Ectodermal cell (in vitro differentiated cells): ENCODE data around the gene RBM27.

ENCODE experiments used
- H3K27ac ChIP-seq: 2 replicates; pipeline ENCODE4 v1.7.0; 2013; ENCODE audit warnings: mild to moderate bottlenecking, low read depth, low read length; ENCODE audit not compliant: insufficient read depth, poor library complexity, severe bottlenecking
- H3K27me3 ChIP-seq: 2 replicates; pipeline ENCODE4 v1.7.0; 2013; ENCODE audit warnings: mild to moderate bottlenecking, low read length; ENCODE audit not compliant: insufficient read depth, control insufficient read depth, poor library complexity, severe bottlenecking
- H3K36me3 ChIP-seq: one replicate; pipeline ENCODE4 v1.7.0; 2013; ENCODE audit warnings: low read length; ENCODE audit not compliant: control insufficient read depth, insufficient read depth
- H3K4me1 ChIP-seq: one replicate; pipeline ENCODE4 v1.7.0; 2013; ENCODE audit warnings: low read length; ENCODE audit not compliant: control insufficient read depth, insufficient read depth
- H3K4me3 ChIP-seq: 2 replicates; pipeline ENCODE4 v1.7.0; 2013; ENCODE audit warnings: low read depth, low read length, control low read depth; ENCODE audit not compliant: insufficient read depth
- H3K9me3 ChIP-seq: 2 replicates; pipeline ENCODE4 v1.7.0; 2013; ENCODE audit warnings: mild to moderate bottlenecking, low read length, moderate library complexity; ENCODE audit not compliant: control insufficient read depth
- WGBS, 2 experiments: methylation state at CpG; one replicate each; pipeline ENCODE4 v1.1.7; 2013; ENCODE audit warnings: missing lambda C conversion rate in 2 of 2; 5-methylcytosine and 5-hydroxymethylcytosine counted together

The RBM27 gene

DNA sequence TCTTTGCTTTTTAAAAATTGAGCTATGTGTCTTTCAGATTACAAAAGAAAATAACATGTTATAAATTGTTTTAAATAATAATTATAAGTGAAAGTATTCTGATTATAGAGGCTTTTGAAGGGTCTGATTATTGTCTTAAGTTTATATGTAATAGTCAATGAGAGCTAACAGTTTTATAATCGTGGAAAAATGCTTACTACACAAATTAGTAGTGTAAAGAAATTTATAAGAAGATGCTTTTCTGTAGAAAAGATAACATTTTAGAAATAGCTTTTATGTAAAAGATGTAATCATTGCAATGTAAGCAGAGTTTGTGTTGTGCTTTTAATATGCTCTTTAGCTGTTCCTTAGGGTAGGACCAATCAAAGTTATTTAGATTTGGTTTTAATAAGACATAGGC is 18.6 kb downstream of the RBM27 start:
- H3K27me3 ChIP-seq: no peaks in the 10 kb centered on the region
- H3K36me3 ChIP-seq: peaks cover 8% of the 10 kb centered on the region
- H3K27ac ChIP-seq: no peak overlapping the region
- 86 to 100% methylated on average over 1 of the region's 1 CpG for WGBS, 2 experiments
- no peaks in the 10 kb centered on the region for H3K9me3 ChIP-seq
- no peak overlapping the region for H3K4me3 ChIP-seq
- H3K4me1 ChIP-seq: no peaks in the 10 kb centered on the region

DNA sequence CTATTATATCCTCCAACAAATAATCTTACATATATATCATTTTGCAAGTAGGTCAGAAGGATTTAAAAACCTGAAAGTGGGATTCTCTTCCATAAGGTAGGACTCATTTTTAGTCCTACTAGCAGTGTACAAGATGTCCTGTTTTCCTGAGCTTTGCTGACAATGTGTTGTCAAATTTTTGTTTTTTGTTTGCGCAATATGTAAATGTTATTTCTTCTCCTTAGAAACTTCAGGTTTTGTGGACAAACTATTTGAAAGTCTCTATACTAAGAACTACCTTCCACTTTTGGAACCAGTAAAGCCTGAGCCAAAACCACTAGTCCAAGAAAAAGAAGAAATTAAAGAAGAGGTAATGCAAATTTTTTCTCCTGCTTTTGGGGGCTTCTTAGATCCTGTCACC is 19.8 kb downstream of the RBM27 start:
- Histone ChIP-seq H3K27me3 (no peaks in the 10 kb centered on the region), H3K9me3 (no peaks in the 10 kb centered on the region), H3K4me3 (no peak overlapping the region), H3K36me3 (peaks cover 8% of the 10 kb centered on the region), H3K27ac (no peak overlapping the region), H3K4me1 (no peaks in the 10 kb centered on the region)
- WGBS, 2 experiments: 91% methylated on average over 1 of the region's 1 CpG; no CpG with 5 or more reads in 1 of the 2 experiments

DNA sequence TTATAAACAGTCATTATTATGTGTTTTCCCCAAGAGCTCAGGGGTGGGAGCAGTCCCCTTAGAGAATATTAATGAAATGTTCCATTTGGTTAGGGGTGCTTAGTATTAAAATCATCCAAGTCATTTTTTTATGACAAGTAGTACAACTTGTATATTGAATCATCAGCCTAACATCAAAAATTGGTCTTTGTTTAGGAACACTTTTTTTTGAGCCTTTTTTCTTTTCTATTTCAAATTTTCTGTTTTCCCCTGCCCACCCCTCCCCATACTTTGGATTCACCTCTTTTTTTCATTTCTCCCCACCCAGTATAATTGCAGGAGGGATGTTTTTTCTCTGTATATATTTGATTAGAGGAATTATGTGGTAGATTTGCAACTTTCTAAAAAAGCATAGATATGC is 25.8 kb downstream of the RBM27 start:
- H3K36me3 ChIP-seq: peaks cover 22% of the 10 kb centered on the region
- H3K27me3 ChIP-seq: no peaks in the 10 kb centered on the region
- no peak overlapping the region for H3K27ac ChIP-seq
- H3K4me1 ChIP-seq: no peaks in the 10 kb centered on the region
- no peaks in the 10 kb centered on the region for H3K9me3 ChIP-seq
- no peak overlapping the region for H3K4me3 ChIP-seq

DNA sequence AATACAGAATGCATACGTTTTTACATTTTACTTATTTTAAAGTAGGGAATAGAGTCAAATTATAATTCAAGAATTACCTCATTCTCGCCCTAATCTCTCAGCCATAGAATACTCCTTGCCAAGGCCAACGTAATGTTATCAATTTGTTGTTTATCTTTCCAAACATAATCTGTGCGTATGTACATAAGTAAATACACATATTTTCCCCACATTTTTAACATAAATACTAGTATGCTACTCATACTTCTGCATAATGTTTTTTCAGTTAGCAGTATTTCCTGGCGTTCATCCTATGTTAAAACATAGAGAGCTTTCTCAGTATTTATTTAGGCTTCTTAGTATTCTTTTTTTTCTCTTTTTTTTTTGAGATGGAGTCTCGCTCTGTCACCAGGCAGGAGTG is 28.8 kb downstream of the RBM27 start:
- H3K36me3 ChIP-seq: peaks cover 21% of the 10 kb centered on the region

DNA sequence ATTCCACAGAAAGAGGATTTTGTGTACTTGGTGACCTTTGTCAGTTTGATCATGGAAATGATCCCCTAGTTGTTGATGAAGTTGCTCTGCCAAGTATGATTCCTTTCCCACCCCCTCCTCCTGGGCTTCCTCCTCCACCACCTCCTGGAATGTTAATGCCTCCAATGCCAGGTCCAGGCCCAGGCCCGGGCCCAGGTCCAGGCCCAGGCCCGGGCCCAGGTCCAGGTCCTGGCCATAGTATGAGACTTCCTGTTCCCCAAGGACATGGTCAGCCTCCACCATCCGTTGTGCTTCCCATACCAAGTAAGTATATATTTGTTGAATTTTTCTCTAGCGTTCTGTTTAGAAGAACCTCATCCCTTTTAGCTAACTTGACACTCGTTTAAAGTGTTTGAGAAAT is 30.0 kb downstream of the RBM27 start:
- Histone ChIP-seq H3K27ac (no peak overlapping the region), H3K4me1 (no peaks in the 10 kb centered on the region), H3K36me3 (peaks cover 25% of the 10 kb centered on the region), H3K9me3 (no peaks in the 10 kb centered on the region), H3K27me3 (no peaks in the 10 kb centered on the region), H3K4me3 (no peak overlapping the region)
- WGBS, 2 experiments: 77 to 88% methylated on average over 2 to 3 of the region's 5 CpGs

More for the DNA sequence above, 28.8 kb downstream of the RBM27 start:
- 94 to 95% methylated on average over 4 to 6 of the region's 6 CpGs for whole genome bisulfite sequencing, 2 experiments
- no peak overlapping the region for H3K27ac ChIP-seq
- H3K4me3 ChIP-seq: no peak overlapping the region
- no peaks in the 10 kb centered on the region for H3K9me3 ChIP-seq
- no peaks in the 10 kb centered on the region for H3K4me1 ChIP-seq
- no peaks in the 10 kb centered on the region for H3K27me3 ChIP-seq

DNA sequence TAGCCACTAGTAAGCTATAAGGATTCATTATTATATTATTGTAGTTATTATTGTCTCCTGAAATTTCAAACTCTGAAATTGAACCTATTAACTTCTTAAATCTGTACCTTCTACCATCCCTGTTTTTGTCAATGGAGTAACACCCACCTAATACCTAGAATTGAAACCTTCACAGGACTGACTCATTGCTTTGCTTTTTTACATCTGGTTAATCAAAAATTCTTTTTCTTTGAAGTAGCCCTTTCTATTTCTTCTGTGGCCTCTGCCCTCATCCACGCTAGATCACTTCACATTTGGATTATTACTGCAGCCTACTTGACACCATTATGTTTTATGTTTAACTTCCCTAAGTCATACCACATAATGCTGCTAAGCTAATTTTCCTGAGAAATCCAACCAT is 35.6 kb downstream of the RBM27 start:
- Histone ChIP-seq H3K36me3 (peaks cover 8% of the 10 kb centered on the region), H3K4me1 (no peaks in the 10 kb centered on the region)
- 89 to 96% methylated on average over 1 of the region's 1 CpG for WGBS, 2 experiments

DNA sequence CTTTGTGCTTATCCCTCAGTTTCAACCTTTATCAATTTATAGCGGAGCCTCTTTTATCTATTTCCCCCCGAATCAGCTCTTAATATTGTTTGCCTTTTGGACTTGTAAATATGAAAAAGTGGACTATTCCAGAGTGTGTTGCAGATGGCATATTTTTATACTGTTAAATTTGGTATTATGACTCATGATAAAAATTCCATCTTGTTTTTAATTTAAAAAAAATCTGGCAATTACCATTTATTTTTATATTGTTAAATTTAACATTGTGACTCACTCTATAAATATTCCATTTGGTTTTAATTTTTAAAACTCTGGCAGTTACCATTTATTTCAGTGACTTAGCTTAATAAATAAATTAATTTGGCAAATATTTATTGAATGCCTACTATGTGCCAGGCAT is 37.5 kb downstream of the RBM27 start:
- WGBS, 2 experiments: 94 to 100% methylated on average over 2 of the region's 2 CpGs
- no peak overlapping the region for H3K4me3 ChIP-seq
- no peaks in the 10 kb centered on the region for H3K27me3 ChIP-seq
- H3K36me3 ChIP-seq: peaks cover 8% of the 10 kb centered on the region
- no peaks in the 10 kb centered on the region for H3K9me3 ChIP-seq
- no peak overlapping the region for H3K27ac ChIP-seq
- H3K4me1 ChIP-seq: no peaks in the 10 kb centered on the region

More for the DNA sequence above, 35.6 kb downstream of the RBM27 start:
- Histone ChIP-seq H3K4me3 (no peak overlapping the region), H3K27me3 (no peaks in the 10 kb centered on the region), H3K9me3 (no peaks in the 10 kb centered on the region), H3K27ac (no peak overlapping the region)

DNA sequence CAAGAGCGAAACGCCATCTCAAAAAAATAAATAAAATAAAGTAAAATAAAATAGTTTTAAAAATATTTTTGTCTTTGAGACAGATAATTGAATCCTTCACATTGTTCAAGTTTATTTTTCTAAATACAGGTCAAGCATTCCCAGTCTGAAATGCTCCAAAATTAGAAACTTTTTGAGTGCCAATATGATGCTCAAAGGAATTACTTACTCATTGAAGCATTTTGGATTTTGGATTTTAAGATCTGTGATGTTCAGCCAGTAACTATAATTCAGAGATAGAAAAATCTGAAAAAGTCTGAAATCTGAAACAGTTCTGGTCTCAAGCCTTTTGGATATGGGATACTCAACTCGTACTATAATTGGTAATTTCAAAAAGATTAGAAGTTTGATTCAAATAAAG is 39.8 kb downstream of the RBM27 start:
- 100% methylated on average over 1 to 3 of the region's 3 CpGs for WGBS, 2 experiments
- H3K27ac ChIP-seq: no peak overlapping the region
- H3K36me3 ChIP-seq: no peaks in the 10 kb centered on the region
- H3K4me3 ChIP-seq: no peak overlapping the region
- H3K4me1 ChIP-seq: no peaks in the 10 kb centered on the region
- no peaks in the 10 kb centered on the region for H3K9me3 ChIP-seq
- no peaks in the 10 kb centered on the region for H3K27me3 ChIP-seq

DNA sequence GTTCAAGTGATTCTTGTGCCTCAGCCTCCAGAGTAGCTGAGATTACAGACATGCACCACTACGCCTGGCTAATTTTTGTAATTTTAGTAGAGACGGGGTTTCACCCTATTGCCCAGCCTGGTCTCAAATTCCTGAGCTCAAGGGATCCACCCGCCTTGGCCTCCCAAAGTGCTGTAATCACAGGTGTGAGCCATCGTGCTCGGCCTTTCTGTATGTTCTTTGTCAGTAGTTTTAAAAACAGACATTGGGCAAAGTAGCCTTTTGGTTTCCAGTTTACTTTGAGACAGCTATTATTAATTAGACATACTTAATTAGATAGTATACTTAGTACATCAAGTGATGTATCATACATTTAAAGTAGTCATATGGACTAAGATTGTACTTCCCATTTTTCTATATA is 45.2 kb downstream of the RBM27 start:
- peaks cover 3% of the 10 kb centered on the region for H3K36me3 ChIP-seq
- no peak overlapping the region for H3K27ac ChIP-seq
- H3K4me1 ChIP-seq: no peaks in the 10 kb centered on the region
- no peak overlapping the region for H3K4me3 ChIP-seq
- no peaks in the 10 kb centered on the region for H3K27me3 ChIP-seq
- 97% methylated on average over 5 of the region's 5 CpGs for WGBS, 2 experiments
- H3K9me3 ChIP-seq: no peaks in the 10 kb centered on the region

DNA sequence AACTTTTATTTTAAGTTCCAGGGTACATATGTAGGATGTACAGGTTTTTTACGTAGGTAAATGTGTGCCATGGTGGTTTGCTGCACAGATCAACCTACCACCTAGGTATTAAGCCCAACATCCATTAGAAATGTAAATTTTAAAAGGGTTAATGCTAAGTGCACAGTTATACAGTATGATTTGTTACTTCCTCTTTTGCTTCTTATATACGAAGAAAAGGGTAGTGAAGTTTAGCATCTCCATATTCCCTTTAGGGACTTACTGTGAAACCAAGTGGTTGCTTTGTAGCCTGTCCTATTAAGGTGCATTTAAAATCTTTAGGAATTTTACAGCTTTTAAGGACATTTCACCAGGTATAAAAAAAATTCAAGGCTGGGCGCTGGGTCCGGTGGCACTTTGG is 46.4 kb downstream of the RBM27 start:
- H3K9me3 ChIP-seq: no peaks in the 10 kb centered on the region
- H3K4me3 ChIP-seq: no peak overlapping the region
- no peak overlapping the region for H3K27ac ChIP-seq
- H3K36me3 ChIP-seq: peaks cover 3% of the 10 kb centered on the region
- no peaks in the 10 kb centered on the region for H3K4me1 ChIP-seq
- WGBS, 2 experiments: 98 to 99% methylated on average over 3 of the region's 4 CpGs
- no peaks in the 10 kb centered on the region for H3K27me3 ChIP-seq
